Activated CD4-positive, alpha-beta memory T cell treated with anti-CD3 and anti-CD28 coated beads, Interleukin-2, amount 10 ng/mL, durations not matched to agents 7 days and 5 days (primary cell): Measurements from ENCODE around the gene ANO8. TPM values are rescaled to one million over a fixed set of nuclear protein-coding genes. Genes with fewer than 3 reads are reported as not detected.

Experiments used
- CTCF ChIA-PET: fragments of 350-600 bp; sonication (Branson Sonifier 250); formaldehyde crosslinking; loops from one replicate; lab custom pipeline; 2021; ENCODE audit warnings: antibody characterized with exemption, inconsistent platforms; lab: Charles Lee
- POLR2A ChIA-PET: fragments of 350-600 bp; sonication (Branson Sonifier 250); formaldehyde crosslinking; loops from one replicate; lab custom pipeline; 2021; ENCODE audit warnings: antibody characterized with exemption; lab: Charles Lee
- DNase-seq: peaks from one replicate; pipeline ENCODE4 v3.0.0-alpha.2; 2020
- H3K27ac Mint-ChIP-seq: one replicate; pipeline ENCODE4 v1.8.0; 2021; ENCODE audit warnings: mild to moderate bottlenecking, mixed read lengths
- H3K27me3 Mint-ChIP-seq: one replicate; pipeline ENCODE4 v1.8.0; 2021; ENCODE audit warnings: mixed read lengths
- H3K36me3 Mint-ChIP-seq: one replicate; pipeline ENCODE4 v1.8.0; 2021; ENCODE audit warnings: low read depth, mixed read lengths
- H3K4me1 Mint-ChIP-seq: one replicate; pipeline ENCODE4 v1.8.0; 2021; ENCODE audit warnings: mixed read lengths
- H3K4me3 Mint-ChIP-seq: one replicate; pipeline ENCODE4 v1.8.0; 2021; ENCODE audit warnings: mild to moderate bottlenecking, mixed read lengths
- H3K9me3 Mint-ChIP-seq: one replicate; pipeline ENCODE4 v1.8.0; 2021; ENCODE audit warnings: mixed read lengths
- total RNA-seq, 2 experiments: library from RNA; stranded (reverse); gene quantifications; one replicate each; pipeline ENCODE4 v1.2.3, GENCODE V29; 2021

ANO8 gene
- total RNA-seq, 2 experiments from 2014 or later = 20.2 TPM

GRCh38 chr19:17357724-17358123, 23.1 kb upstream of the ANO8 start:
- Mint-ChIP-seq H3K4me1 (peaks cover 1% of the 10 kb centered on the region), H3K36me3 (no peaks in the 10 kb centered on the region), H3K27me3 (peaks cover 11% of the 10 kb centered on the region), H3K27ac (no peak overlapping the region), H3K4me3 (no peak overlapping the region), H3K9me3 (no peaks in the 10 kb centered on the region)
- POLR2A ChIA-PET = no interaction called here
- DNase-seq = no peak
- CTCF ChIA-PET = interaction anchor here (1.2 kb wide), 1 partner anchor 12 kb away, joined by 4 read pairs; no protein-coding TSS in a partner anchor

GRCh38 chr19:17357078-17357666, 22.5 kb upstream of the ANO8 start:
- ChIA-PET POLR2A (no interaction called here), CTCF (interaction anchor here (1.2 kb wide), 1 partner anchor 11 kb away, joined by 4 read pairs; no protein-coding TSS in a partner anchor)
- H3K4me1 Mint-ChIP-seq = peaks cover 1% of the 10 kb centered on the region
- H3K27me3 Mint-ChIP-seq = peaks cover 7% of the 10 kb centered on the region
- no peak overlapping the region for H3K27ac Mint-ChIP-seq
- H3K36me3 Mint-ChIP-seq = no peaks in the 10 kb centered on the region
- H3K9me3 Mint-ChIP-seq = no peaks in the 10 kb centered on the region
- no peak for DNase-seq
- no peak overlapping the region for H3K4me3 Mint-ChIP-seq

- peaks cover 20% of the 10 kb centered on the region for H3K27me3 Mint-ChIP-seq
- peaks cover 10% of the 10 kb centered on the region for H3K4me1 Mint-ChIP-seq
- DNase-seq = no peak
- no peaks in the 10 kb centered on the region for H3K36me3 Mint-ChIP-seq
- no peaks in the 10 kb centered on the region for H3K9me3 Mint-ChIP-seq
- POLR2A ChIA-PET = no interaction called here
- H3K27ac Mint-ChIP-seq = no peak overlapping the region
- CTCF ChIA-PET = no interaction called here
- H3K4me3 Mint-ChIP-seq = no peak overlapping the region
These were observed 18.7 kb upstream of the ANO8 start for GRCh38 chr19:17353386-17353785.

- CTCF ChIA-PET = no interaction called here
- no peaks in the 10 kb centered on the region for H3K36me3 Mint-ChIP-seq
- POLR2A ChIA-PET = no interaction called here
- H3K27ac Mint-ChIP-seq = no peak overlapping the region
- no peaks in the 10 kb centered on the region for H3K9me3 Mint-ChIP-seq
- H3K4me1 Mint-ChIP-seq = peaks cover 10% of the 10 kb centered on the region
- DNase-seq = no peak
- H3K4me3 Mint-ChIP-seq = no peak overlapping the region
- H3K27me3 Mint-ChIP-seq = peaks cover 23% of the 10 kb centered on the region
These were observed 18.1 kb upstream of the ANO8 start for GRCh38 chr19:17352608-17353280.

GRCh38 chr19:17351815-17352435, 17.3 kb upstream of the ANO8 start:
- H3K27me3 Mint-ChIP-seq = peaks cover 27% of the 10 kb centered on the region
- no peaks in the 10 kb centered on the region for H3K36me3 Mint-ChIP-seq
- H3K4me1 Mint-ChIP-seq = peaks cover 10% of the 10 kb centered on the region
- CTCF ChIA-PET = no interaction called here
- H3K4me3 Mint-ChIP-seq = no peak overlapping the region
- DNase-seq = no peak
- POLR2A ChIA-PET = no interaction called here
- H3K27ac Mint-ChIP-seq = no peak overlapping the region
- no peaks in the 10 kb centered on the region for H3K9me3 Mint-ChIP-seq

- DNase-seq = no peak
- Mint-ChIP-seq H3K4me1 (peaks cover 16% of the 10 kb centered on the region), H3K27ac (no peak overlapping the region), H3K27me3 (peaks cover 26% of the 10 kb centered on the region), H3K9me3 (no peaks in the 10 kb centered on the region), H3K4me3 (no peak overlapping the region), H3K36me3 (no peaks in the 10 kb centered on the region)
- POLR2A ChIA-PET = no interaction called here
- CTCF ChIA-PET = no interaction called here
These were observed 14.0 kb upstream of the ANO8 start for GRCh38 chr19:17348700-17349099.

- H3K9me3 Mint-ChIP-seq = no peaks in the 10 kb centered on the region
- no peaks in the 10 kb centered on the region for H3K36me3 Mint-ChIP-seq
- no peak overlapping the region for H3K27ac Mint-ChIP-seq
- peaks cover 26% of the 10 kb centered on the region for H3K27me3 Mint-ChIP-seq
- ChIA-PET POLR2A (no interaction called here), CTCF (interaction anchor here (1.0 to 1.2 kb wide), 2 partner anchors 37 to 39 kb away, joined by 3 to 5 read pairs; no protein-coding TSS in a partner anchor)
- no peak for DNase-seq
- H3K4me3 Mint-ChIP-seq = no peak overlapping the region
- peaks cover 14% of the 10 kb centered on the region for H3K4me1 Mint-ChIP-seq
These were observed 13.2 kb upstream of the ANO8 start for GRCh38 chr19:17347877-17348276.

GRCh38 chr19:17347361-17347760, 12.7 kb upstream of the ANO8 start:
- peaks cover 24% of the 10 kb centered on the region for H3K27me3 Mint-ChIP-seq

GRCh38 chr19:17346109-17346671, 11.5 kb upstream of the ANO8 start:
- Mint-ChIP-seq H3K9me3 (no peaks in the 10 kb centered on the region), H3K4me3 (no peak overlapping the region), H3K27ac (no peak overlapping the region), H3K27me3 (peaks cover 19% of the 10 kb centered on the region), H3K4me1 (peaks cover 8% of the 10 kb centered on the region), H3K36me3 (no peaks in the 10 kb centered on the region)
- peak; percentile 82 for DNase-seq
- CTCF ChIA-PET = interaction anchor here (0.5 to 1.9 kb wide), 6 partner anchors 11 to 677 kb away, joined by 3 to 18 read pairs (median 6); partner anchors contain the start of gene MRPL34
- POLR2A ChIA-PET = interaction anchor here (1.0 kb wide), 1 partner anchor 20 kb away, joined by 3 read pairs; no protein-coding TSS in a partner anchor

More at GRCh38 chr19:17347361-17347760, 12.7 kb upstream of the ANO8 start:
- CTCF ChIA-PET = interaction anchor here (1.0 to 1.9 kb wide), 3 partner anchors 38 to 42 kb away, joined by 3 to 5 read pairs (median 5); partner anchors contain the start of gene MRPL34
- DNase-seq = no peak
- H3K9me3 Mint-ChIP-seq = no peaks in the 10 kb centered on the region
- no peak overlapping the region for H3K4me3 Mint-ChIP-seq
- peaks cover 14% of the 10 kb centered on the region for H3K4me1 Mint-ChIP-seq
- H3K36me3 Mint-ChIP-seq = no peaks in the 10 kb centered on the region
- POLR2A ChIA-PET = no interaction called here
- no peak overlapping the region for H3K27ac Mint-ChIP-seq

GRCh38 chr19:17341845-17342244, 7.2 kb upstream of the ANO8 start:
- H3K36me3 Mint-ChIP-seq = no peaks in the 10 kb centered on the region
- CTCF ChIA-PET = interaction anchor here (2.0 kb wide), 1 partner anchor 44 kb away, joined by 9 read pairs; no protein-coding TSS in a partner anchor
- no peak overlapping the region for H3K4me3 Mint-ChIP-seq
- no peak for DNase-seq
- POLR2A ChIA-PET = interaction anchor here (0.7 kb wide), 1 partner anchor 98 kb away, joined by 3 read pairs; no protein-coding TSS in a partner anchor
- no peak overlapping the region for H3K27ac Mint-ChIP-seq
- peaks cover 29% of the 10 kb centered on the region for H3K4me1 Mint-ChIP-seq
- no peaks in the 10 kb centered on the region for H3K9me3 Mint-ChIP-seq
- H3K27me3 Mint-ChIP-seq = no peaks in the 10 kb centered on the region

- no peak for DNase-seq
- POLR2A ChIA-PET = no interaction called here
- Mint-ChIP-seq H3K9me3 (no peaks in the 10 kb centered on the region), H3K27ac (no peak overlapping the region), H3K36me3 (no peaks in the 10 kb centered on the region), H3K4me1 (peaks cover 33% of the 10 kb centered on the region), H3K27me3 (no peaks in the 10 kb centered on the region), H3K4me3 (no peak overlapping the region)
- CTCF ChIA-PET = no interaction called here
These were observed 6.7 kb upstream of the ANO8 start for GRCh38 chr19:17341386-17341785.

- CTCF ChIA-PET = no interaction called here
- POLR2A ChIA-PET = no interaction called here
- H3K4me3 Mint-ChIP-seq = no peak overlapping the region
- H3K9me3 Mint-ChIP-seq = no peaks in the 10 kb centered on the region
- no peaks in the 10 kb centered on the region for H3K27me3 Mint-ChIP-seq
- DNase-seq = no peak
- H3K4me1 Mint-ChIP-seq = peaks cover 30% of the 10 kb centered on the region
- no peaks in the 10 kb centered on the region for H3K36me3 Mint-ChIP-seq
- no peak overlapping the region for H3K27ac Mint-ChIP-seq
These were observed 6.3 kb upstream of the ANO8 start for GRCh38 chr19:17340871-17341357.
